NOMO-1 treated with dmso at 0.1 percent for 144 hours (cell line): Measurements from ENCODE around the gene FTCD.
A peak's percentile ranks its signal among the peaks of the same experiment; 100 is the strongest.

ENCODE experiments used
- DNase-seq: peaks from one replicate; lab custom pipeline; 2025; ENCODE audit not compliant: unreplicated experiment; lab: John Stamatoyannopoulos, UW

Gene FTCD

GRCh38 chr21:46154155-46154954 is 1.0 kb downstream of the FTCD start:
- DNase-seq = no peak

GRCh38 chr21:46153247-46154154 is 1.9 kb downstream of the FTCD start:
- DNase-seq = no peak

- DNase-seq = no peak
Observed at GRCh38 chr21:46152927-46153246, 2.5 kb downstream of the FTCD start.

DNA sequence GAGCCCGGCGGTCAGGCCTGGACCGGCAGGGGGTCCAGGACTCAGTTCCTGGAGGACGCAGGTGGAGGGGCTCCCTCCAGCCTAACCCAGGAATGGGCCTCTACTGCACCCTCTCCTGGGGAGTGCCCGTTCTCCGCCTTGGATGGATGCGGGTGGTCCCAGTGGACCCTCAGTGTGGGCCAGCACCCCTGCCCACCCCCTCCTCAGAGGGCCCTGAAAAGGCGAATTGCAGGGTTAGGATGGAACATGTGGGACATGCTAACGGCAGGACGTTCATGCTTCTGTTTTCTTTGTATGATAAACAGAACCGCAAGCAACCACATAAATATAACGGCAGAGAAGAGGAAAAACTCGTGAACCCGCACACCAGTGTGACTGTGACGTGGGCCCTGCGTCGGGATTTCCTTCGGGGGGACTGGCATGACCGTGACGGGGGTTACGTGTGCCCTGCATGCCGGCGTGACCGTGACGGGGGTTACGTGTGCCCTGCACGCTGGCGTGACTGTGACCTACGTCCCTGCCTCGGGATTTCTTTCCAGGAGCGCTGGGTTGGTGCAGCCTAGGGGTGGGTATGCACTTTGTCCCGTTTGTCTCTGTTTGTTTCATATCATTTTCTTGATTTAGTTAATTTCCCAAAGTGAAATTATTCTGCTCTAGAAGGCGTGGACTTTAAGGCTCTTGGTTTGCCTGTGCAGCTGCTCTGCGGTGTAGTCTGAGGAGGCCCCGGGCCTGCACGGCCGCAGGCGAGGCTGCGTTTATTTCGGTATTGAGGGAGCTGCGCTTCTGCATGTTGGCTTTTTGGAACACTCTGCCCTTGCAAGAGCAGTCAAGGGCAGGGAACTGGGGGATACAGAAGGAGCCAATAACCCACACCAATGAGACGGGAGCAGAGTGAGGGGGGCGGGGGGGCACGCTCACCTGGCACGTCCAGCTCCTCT is 3.1 kb downstream of the FTCD start:
- DNase-seq = no peak

DNA sequence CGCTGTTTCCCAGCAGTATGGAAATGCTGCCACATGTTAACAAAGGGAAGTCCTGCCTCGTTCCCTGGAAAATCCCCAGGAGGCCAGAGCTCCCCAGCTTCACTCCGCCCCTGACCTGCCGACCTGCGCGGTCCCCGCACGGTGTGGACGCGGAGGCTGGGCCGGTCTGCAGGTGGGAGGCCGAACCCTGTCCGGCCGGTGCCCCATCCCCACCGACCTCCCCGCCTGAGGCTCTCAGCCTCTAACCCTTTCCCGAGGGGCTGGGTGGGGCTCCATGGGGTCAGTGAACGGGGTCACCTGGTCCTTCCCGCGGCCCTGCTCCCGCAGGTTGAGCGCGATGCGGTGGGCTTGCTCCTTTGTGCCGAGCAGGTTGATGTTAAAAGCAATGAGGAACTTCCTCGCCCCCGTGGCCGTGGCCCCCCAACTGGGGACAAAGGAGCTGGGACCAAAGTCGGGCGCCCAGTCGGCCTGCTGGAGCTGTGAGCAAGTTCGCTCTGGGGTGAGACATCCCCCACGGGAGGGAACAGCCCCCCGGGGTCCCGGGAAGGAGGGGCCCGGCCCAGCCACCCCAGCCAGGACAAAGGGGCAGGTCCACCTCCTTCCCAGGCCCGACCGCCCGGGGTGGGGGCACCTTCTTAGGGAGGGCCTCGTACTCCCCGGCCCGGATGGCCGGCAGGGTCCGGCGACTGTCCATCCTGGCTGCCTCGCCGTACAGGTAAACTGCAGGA is 4.0 kb downstream of the FTCD start:
- no peak for DNase-seq

DNA sequence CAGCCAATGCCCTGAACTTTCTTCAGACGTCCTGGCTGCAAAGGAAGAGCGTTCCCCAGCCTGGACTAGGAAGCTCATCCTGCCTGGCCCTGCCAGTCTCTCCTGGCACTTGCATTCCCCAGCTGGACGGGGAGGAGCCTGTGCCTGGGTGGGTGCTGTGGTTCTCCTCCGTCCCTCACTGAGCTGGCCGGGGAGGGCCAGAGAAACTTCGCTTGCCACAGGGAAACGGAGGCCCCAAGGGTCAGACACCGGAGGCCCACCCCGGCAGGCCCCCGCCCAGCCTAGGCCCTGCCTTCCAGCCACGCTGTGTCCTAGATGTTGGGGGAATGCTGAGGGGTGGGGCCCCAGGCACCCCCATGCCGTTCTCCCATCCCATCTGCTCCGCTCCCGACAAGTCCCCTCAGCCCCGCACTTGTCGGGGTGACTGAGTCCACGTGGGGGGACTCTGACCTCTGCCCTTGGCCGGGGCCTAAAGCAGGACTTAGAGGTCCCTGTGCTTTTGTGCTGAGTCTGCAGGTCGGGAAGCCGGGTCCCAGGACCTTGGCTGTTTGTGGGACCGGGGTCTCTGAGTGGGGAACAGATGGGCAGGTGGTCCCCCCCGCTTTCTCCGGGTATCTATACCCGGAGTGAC is 4.8 kb downstream of the FTCD start:
- no peak for DNase-seq

GRCh38 chr21:46150073-46150472 is 5.3 kb downstream of the FTCD start:
- DNase-seq = no peak

DNA sequence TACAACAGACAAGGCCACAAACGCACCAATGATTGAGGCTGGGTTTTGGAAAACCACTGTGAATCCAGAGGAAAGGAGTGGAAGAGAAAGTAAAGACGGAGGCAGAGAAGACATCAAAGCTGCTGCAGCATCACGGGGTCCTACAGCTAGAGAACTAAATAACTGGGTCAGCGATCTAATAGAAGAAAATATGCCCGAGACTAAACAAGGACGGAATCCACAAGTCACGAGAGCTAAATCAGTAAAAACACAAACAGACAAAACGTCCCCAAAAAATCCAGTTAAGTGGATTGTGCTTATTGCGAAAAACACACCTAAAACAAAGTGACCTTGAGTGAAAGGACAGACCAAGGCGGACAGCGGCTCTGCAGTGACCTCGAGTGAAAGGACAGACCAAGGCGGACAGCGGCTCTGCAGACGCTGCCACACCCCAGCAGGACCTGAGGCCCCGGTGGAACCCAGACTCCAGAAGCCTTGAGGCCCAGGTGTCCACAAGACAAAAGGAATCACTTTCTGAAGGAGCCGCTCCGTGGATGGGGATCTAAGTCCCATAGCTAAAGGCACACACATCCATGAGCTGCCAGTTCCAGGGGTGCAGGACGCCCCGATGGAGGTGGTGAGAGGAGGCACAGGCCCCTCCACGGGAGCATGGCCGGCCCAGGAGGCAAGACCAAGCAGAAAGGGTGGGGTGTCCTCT is 6.0 kb downstream of the FTCD start:
- DNase-seq = no peak

- DNase-seq = no peak
Observed at GRCh38 chr21:46148106-46148505, 7.3 kb downstream of the FTCD start.

- DNase-seq = peak; percentile 9
Observed at GRCh38 chr21:46147429-46147828, 8.0 kb downstream of the FTCD start.

DNA sequence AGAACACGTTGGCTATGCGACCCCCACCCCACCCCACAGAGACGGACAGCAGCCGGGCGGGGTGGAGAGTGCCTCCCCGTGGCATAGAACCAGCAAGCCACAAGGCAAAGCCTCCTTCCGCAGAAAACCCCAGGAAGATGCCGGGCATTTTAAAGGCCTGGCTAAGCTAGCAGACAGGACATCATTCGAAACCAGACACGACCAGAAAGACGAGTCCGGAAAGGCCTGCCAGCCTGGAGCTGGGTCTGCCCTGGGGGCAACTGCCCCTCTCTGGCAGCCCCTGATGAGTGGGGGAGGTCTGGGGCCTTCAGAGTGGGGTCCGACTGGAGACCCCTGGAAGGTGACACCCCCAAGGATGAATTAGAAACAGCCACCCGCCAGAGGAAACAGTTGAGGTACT is 8.5 kb downstream of the FTCD start:
- no peak for DNase-seq

GRCh38 chr21:46145840-46146691 is 9.3 kb downstream of the FTCD start:
- no peak for DNase-seq

DNA sequence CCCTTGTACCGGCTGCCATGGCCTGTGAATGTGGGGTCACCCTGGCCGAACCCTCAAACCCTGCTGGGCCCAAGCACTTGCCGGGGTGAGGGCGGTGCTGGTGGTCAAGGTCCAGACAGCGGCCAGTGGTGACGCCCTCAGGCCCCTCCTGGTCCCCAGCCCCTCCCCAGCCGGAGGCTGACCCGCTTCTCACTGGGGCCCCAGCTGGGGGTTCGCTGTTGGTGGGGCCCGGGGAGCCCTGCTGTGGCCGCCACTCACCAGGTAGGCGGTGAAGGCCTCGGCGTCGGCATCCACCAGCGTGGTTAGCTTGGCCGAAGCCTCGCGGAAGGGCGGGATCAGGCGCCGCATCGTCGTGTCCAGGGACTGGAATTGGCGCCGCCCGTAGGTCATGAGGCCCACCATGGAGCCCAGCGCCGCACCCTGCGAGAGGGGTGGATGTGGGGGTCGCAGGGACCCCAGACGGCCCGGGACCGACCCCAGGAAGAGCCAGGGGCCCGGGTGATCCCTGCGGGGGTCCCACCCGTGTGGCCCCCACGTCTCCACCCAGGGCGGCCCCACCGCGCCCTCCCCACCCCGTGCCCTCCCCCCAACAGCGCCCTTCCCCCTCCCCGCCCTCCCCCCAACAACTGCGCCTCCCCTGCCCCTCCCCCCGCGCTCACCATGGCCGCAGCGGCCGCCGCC is 10.1 kb downstream of the FTCD start:
- DNase-seq = no peak

DNA sequence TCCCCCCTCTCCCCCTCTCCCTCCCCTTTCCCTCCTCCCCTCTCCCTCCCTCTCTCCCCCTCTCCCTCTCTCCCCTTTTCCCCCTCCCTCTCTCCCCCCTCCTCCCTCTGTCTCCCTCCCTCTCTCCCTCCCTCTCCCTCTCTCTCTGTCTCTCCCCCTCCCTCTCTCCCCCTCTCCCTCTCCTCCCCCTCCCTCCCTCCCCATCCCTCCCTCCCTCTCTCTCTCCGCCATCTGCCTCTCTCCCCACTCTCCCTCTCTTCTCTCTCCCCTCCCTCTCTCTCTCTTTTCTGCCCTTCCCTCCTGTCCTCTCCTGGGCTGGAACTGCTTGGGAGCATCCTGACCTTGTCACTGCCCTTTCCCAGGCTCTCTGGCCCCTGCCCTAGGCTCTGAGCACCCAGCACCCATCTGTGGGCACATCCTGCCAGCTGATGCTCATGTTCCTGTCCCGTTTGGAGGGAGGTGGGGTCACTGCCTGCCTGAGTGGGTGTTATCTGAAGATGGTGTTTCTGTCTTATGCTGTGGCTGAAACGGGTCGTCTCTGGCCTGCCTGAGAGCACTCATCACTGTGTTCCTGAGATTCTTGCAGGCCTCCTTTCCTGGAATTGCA is 10.8 kb downstream of the FTCD start:
- no peak for DNase-seq

DNA sequence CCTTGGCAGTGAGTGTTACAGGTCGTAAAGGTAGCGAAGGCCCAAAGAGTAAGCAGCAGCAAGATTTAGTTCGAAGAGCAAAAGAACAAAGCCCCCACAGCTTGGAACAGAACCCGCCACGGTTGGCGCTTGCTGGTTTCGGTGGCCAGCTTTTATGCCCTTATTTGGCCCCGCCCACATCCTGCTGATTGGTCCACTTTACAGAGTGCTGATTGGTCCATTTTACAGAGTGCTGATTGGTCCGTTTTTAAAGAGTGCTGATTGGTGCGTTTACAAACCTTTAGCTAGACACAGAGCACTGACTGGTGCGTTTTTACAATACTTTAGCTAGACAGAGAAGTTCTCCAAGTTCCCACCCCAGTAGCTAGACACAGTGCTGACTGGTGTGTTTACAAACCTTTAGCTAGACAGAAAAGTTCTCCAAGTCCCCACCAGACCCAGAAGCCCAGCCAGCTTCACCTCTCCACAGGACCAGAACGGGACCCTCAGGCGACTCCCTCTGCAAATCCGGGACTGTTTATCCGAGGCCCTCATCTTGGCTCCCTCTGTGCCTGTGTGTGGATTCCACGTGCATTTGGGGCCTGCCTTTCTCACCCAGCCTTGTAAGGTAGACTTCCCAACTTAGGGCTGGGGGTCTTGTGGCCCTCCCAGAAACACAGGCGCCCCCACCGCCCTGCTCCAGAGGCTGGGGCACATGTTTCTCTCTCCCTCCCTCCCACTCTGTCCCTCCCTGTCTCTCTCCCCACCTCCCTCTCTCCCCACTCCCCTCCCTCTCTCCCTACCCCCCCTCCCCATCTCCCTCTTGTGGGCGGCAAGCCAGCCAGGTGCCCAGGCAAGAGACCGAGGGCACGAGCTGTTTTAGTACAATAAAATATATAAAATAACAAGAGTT is 12.6 kb downstream of the FTCD start:
- DNase-seq = no peak

DNA sequence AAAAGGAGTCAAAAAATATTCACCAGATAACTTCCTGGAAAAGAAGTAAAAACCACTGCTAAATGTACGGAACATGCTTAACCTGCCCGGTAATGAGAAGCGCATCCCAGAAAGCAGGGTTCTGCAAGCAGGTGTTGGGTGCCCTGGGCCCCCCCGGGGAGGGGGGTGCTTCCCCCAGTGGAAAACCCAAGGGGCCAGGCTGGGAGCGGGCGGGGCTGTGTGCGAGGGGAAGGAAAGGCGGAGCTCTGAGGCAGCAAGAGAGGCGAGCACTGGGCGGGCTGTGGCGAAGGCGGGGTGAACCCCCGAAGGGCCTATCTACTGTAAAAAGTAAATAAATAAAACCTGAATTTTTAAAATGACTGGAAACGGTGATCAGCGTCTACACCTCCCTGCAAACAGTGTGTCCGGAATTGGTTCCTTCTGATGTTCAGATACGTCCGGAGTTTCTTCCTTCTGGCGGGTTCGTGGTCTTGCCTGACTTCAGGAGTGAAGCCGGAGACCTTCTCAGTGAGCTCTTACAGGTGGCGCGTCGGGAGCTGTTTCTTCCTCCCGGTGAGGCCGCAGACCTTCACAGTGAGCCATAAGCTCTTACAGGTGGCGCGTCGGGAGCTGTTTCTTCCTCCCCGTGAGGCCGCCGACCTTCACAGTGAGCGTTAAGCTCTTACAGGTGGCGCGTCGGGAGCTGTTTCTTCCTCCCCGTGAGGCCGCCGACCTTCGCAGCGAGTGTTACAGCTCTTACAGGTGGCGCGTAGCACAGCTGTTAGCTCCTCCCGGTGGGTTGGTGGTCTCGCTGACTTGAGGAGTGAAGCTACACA is 13.4 kb downstream of the FTCD start:
- no peak for DNase-seq
